ENCODE data around the gene POU6F1. TPM values are rescaled to one million over a fixed set of nuclear protein-coding genes. Genes with fewer than 3 reads are reported as not detected.

The POU6F1 gene
- total RNA-seq, 1 experiment from 2014 or later = 6.9 TPM

DNA sequence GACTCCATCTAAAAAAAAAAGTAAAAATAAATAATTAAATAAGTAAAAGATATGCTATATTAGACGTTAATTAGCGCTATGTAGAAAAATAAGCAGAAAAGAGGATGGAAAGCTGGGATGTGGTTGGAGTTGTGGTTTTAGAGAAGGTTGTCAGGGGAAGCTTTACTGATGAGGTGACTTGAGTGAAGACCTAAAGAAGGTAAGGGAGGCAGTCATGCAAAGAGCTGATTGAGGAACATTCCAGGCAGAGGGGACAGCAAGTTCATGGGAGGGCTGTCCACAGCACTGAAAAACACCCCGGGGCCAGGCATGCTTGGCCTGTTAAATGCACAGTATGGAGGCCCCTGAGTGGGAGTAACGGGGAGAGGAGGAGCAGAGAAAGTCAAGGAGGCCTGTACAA, 36.7 kb upstream of the POU6F1 start:
- DNase-seq (no peak), ATAC-seq (no peak)
- Histone ChIP-seq H4K20me1 (ENCODE audit: low read length) (no peaks in the 10 kb centered on the region), H3K4me2 (ENCODE audit: low read length) (no peak overlapping the region), H3K9ac (ENCODE audit: low read length) (no peak overlapping the region), H3F3A (ENCODE audit: low read length, unreplicated experiment) (no peaks in the 10 kb centered on the region), H3K27me3 (ENCODE audit: low read length) (no peaks in the 10 kb centered on the region), H3K4me1 (ENCODE audit: insufficient read depth, low read length) (no peaks in the 10 kb centered on the region), H3K79me2 (ENCODE audit: low read length) (no peaks in the 10 kb centered on the region), H2AFZ (ENCODE audit: low read length) (no peak overlapping the region), H3K9me2 (replicated peaks; ENCODE audit: low read length) (no peaks in the 10 kb centered on the region), H3K36me3 (ENCODE audit: low read depth, low read length) (no peaks in the 10 kb centered on the region), H3K9me3 (ENCODE audit: low read length) (no peaks in the 10 kb centered on the region), H3K27ac (ENCODE audit: low read length) (no peak overlapping the region), H3K4me3 (ENCODE audit: low read length) (no peak overlapping the region)
- intact Hi-C loops (cut with micrococcal nuclease) = no loop called here
- BruUV-seq (replicated peaks) = no TSS peak
- POLR2A ChIA-PET (ENCODE audit: unreplicated experiment) = no interaction called here
- TF ChIP-seq EZH2phosphoT487 (IDR thresholded peaks at IDR 0.05; ENCODE audit: borderline replicate concordance, low read length) (no peak), EZH2 (IDR thresholded peaks at IDR 0.05; ENCODE audit: low read length, unreplicated experiment) (no peak)
- CTCF ChIA-PET = no interaction called here

DNA sequence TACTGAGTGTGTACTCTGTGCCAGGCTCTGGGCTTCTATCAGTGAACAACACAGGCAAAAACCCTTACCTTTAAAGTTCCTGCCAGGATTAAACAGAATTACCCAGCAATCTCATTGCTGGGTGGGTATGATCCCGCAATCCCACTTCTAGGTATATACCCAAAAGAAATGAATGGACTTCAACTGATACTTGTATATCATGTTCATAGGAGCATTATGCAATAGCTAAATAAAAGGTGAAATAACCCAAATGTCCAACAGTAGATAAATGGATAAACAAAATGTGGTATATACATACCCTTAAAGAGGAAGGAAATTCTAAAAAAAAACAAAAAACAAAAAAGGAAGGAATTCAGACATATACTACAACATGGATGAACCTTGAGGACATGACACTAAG, 35.4 kb upstream of the POU6F1 start:
- H3K9me2 ChIP-seq (replicated peaks; ENCODE audit: low read length) = no peaks in the 10 kb centered on the region
- no peak overlapping the region for H3K27ac ChIP-seq (ENCODE audit: low read length)
- no peak for DNase-seq
- no TSS peak for BruUV-seq (replicated peaks)
- no peaks in the 10 kb centered on the region for H3K4me1 ChIP-seq (ENCODE audit: insufficient read depth, low read length)
- no peaks in the 10 kb centered on the region for H3F3A ChIP-seq (ENCODE audit: low read length, unreplicated experiment)
- no peaks in the 10 kb centered on the region for H3K9me3 ChIP-seq (ENCODE audit: low read length)
- no peak overlapping the region for H3K4me3 ChIP-seq (ENCODE audit: low read length)
- ChIA-PET POLR2A (ENCODE audit: unreplicated experiment) (no interaction called here), CTCF (no interaction called here)
- H3K4me2 ChIP-seq (ENCODE audit: low read length) = no peak overlapping the region
- no peaks in the 10 kb centered on the region for H3K36me3 ChIP-seq (ENCODE audit: low read depth, low read length)
- TF ChIP-seq, protein P1, sequence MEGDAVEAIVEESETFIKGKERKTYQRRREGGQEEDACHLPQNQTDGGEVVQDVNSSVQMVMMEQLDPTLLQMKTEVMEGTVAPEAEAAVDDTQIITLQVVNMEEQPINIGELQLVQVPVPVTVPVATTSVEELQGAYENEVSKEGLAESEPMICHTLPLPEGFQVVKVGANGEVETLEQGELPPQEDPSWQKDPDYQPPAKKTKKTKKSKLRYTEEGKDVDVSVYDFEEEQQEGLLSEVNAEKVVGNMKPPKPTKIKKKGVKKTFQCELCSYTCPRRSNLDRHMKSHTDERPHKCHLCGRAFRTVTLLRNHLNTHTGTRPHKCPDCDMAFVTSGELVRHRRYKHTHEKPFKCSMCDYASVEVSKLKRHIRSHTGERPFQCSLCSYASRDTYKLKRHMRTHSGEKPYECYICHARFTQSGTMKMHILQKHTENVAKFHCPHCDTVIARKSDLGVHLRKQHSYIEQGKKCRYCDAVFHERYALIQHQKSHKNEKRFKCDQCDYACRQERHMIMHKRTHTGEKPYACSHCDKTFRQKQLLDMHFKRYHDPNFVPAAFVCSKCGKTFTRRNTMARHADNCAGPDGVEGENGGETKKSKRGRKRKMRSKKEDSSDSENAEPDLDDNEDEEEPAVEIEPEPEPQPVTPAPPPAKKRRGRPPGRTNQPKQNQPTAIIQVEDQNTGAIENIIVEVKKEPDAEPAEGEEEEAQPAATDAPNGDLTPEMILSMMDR (conservative IDR thresholded peaks at IDR 0.05; ENCODE audit: low read depth, low read length) = no peak
- no peak for TF ChIP-seq EZH2 (IDR thresholded peaks at IDR 0.05; ENCODE audit: low read length, unreplicated experiment)
- TF ChIP-seq EZH2phosphoT487 (IDR thresholded peaks at IDR 0.05; ENCODE audit: borderline replicate concordance, low read length) = no peak
- no peak for ATAC-seq
- intact Hi-C loops (cut with micrococcal nuclease) = no loop called here
- no peaks in the 10 kb centered on the region for H3K79me2 ChIP-seq (ENCODE audit: low read length)
- H2AFZ ChIP-seq (ENCODE audit: low read length) = no peak overlapping the region
- no peak overlapping the region for H3K9ac ChIP-seq (ENCODE audit: low read length)
- H4K20me1 ChIP-seq (ENCODE audit: low read length) = no peaks in the 10 kb centered on the region
- H3K27me3 ChIP-seq (ENCODE audit: low read length) = no peaks in the 10 kb centered on the region

DNA sequence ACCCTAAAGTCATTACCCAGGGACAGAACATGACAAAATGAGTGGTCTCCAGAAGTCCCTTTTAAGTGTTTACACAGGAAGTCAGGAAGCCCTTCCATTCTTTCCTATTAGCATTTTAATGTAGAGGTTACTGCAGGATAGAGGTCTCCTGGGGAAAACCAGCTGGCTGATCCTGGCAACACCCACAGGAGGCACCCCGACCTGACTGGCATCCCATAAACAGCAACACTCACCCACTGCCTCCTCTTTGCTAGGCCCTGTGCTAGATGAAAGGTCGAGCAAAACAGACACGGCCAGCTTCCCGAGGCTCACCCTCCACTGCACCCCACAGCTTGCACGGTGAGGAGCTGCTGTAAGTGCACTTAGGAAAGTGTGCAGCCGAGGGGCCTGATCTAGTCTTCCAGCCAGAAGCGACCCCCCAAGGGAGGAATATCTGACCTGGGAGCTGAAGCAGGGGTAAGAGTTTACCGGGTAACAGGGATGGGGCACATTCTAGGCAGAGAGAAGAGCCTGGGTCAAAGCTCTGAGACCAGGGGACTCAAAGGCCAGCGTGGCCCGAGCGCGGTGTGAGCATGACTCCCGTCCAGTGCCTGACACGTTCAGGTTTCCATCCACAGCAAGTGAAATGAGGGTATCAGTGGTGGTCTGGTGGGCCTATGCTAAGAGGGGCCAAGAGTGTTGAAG, 29.8 kb upstream of the POU6F1 start:
- no peaks in the 10 kb centered on the region for H3K9me3 ChIP-seq (ENCODE audit: low read length)
- no peak overlapping the region for H3K9ac ChIP-seq (ENCODE audit: low read length)
- TF ChIP-seq, protein P1 (conservative IDR thresholded peaks at IDR 0.05; ENCODE audit: low read depth, low read length) = no peak
- no peak for TF ChIP-seq EZH2 (IDR thresholded peaks at IDR 0.05; ENCODE audit: low read length, unreplicated experiment)
- no peak for TF ChIP-seq EZH2phosphoT487 (IDR thresholded peaks at IDR 0.05; ENCODE audit: borderline replicate concordance, low read length)
- no peak overlapping the region for H3K4me3 ChIP-seq (ENCODE audit: low read length)
- no peaks in the 10 kb centered on the region for H3K36me3 ChIP-seq (ENCODE audit: low read depth, low read length)
- intact Hi-C loops (cut with micrococcal nuclease) = no loop called here
- DNase-seq = no peak
- ATAC-seq = no peak
- H4K20me1 ChIP-seq (ENCODE audit: low read length) = no peaks in the 10 kb centered on the region
- H3K27me3 ChIP-seq (ENCODE audit: low read length) = no peaks in the 10 kb centered on the region
- H3K9me2 ChIP-seq (replicated peaks; ENCODE audit: low read length) = no peaks in the 10 kb centered on the region
- ChIA-PET CTCF (no interaction called here), POLR2A (ENCODE audit: unreplicated experiment) (no interaction called here)
- no peaks in the 10 kb centered on the region for H3F3A ChIP-seq (ENCODE audit: low read length, unreplicated experiment)
- H2AFZ ChIP-seq (ENCODE audit: low read length) = no peak overlapping the region
- no peak overlapping the region for H3K27ac ChIP-seq (ENCODE audit: low read length)
- H3K79me2 ChIP-seq (ENCODE audit: low read length) = no peaks in the 10 kb centered on the region
- BruUV-seq (replicated peaks) = no TSS peak
- no peak overlapping the region for H3K4me2 ChIP-seq (ENCODE audit: low read length)
- no peaks in the 10 kb centered on the region for H3K4me1 ChIP-seq (ENCODE audit: insufficient read depth, low read length)

Measured in PC-3 (cell line).